ENCODE data around the gene ZSCAN5B. TPM values are rescaled to one million over a fixed set of nuclear protein-coding genes. Genes with fewer than 3 reads are reported as not detected.

Gene ZSCAN5B
- total and polyA plus RNA-seq, 9 of the 15 experiments (the other 6 are each of a cell fraction or from before 2014, with no cell fraction given), result 0.03 to 0.07 TPM; not detected in 7

GRCh38 chr19:56170261-56170660, 27.3 kb downstream of the ZSCAN5B start (continued):
- TF ChIP-seq ILK (tag; IDR thresholded peaks at IDR 0.05; ENCODE audit: borderline replicate concordance, low read depth) (no peak), ZNF444 (CRISPR knock-in tag; IDR thresholded peaks at IDR 0.05) (no peak), REST (IDR thresholded peaks at IDR 0.05; ENCODE audit: borderline replicate concordance) (peak; percentile 26; the same call in 1 of the 2 replicates), REST (CRISPR knock-in tag; IDR thresholded peaks at IDR 0.05; ENCODE audit: low read depth) (no peak), KHSRP (IDR thresholded peaks at IDR 0.05) (no peak), USF2 (CRISPR knock-in tag; IDR thresholded peaks at IDR 0.05) (peak; percentile 76), EZH2 (IDR thresholded peaks at IDR 0.05; ENCODE audit: borderline replicate concordance, low read depth, low read length) (no peak), TFE3 (CRISPR knock-in tag; IDR thresholded peaks at IDR 0.05) (no peak), RAD51 (IDR thresholded peaks at IDR 0.05; ENCODE audit: borderline replicate concordance, low read depth) (peak; percentile 35; the same call in 1 of the 2 replicates), FOXM1 (IDR thresholded peaks at IDR 0.05; ENCODE audit: low read depth) (no peak), FOXM1 (CRISPR knock-in tag; IDR thresholded peaks at IDR 0.05; ENCODE audit: low read depth) (no peak), CCNT2 (IDR thresholded peaks at IDR 0.05; ENCODE audit: borderline replicate concordance, extremely low read depth, insufficient read length, low read depth, low read length) (no peak), SMARCC2 (IDR thresholded peaks at IDR 0.05; ENCODE audit: low read depth) (no peak), ZNF347 (CRISPR knock-in tag; IDR thresholded peaks at IDR 0.05; ENCODE audit: low read depth) (no peak), JUND (IDR thresholded peaks at IDR 0.05; ENCODE audit: borderline replicate concordance, low read depth, low read length) (peak; percentile 75), JUND (tag; IDR thresholded peaks at IDR 0.05; ENCODE audit: borderline replicate concordance, low read depth, low read length) (peak; percentile 37; the same call in 1 of the 3 replicates), ZNF76 (CRISPR knock-in tag; IDR thresholded peaks at IDR 0.05; ENCODE audit: borderline replicate concordance) (no peak), CBX2 (IDR thresholded peaks at IDR 0.05; ENCODE audit: insufficient read depth, low read length, poor library complexity, severe bottlenecking) (no peak), MAZ (CRISPR knock-in tag; conservative IDR thresholded peaks at IDR 0.05 in 1 of 2, IDR thresholded peaks at IDR 0.05 in 1 of 2) (no peak)
